CD1c-positive myeloid dendritic cell (primary cell): ENCODE measurements around the gene PPARG.
A peak's percentile ranks its signal among the peaks of the same experiment; 100 is the strongest.
"Not testable (repeated sequence)": the region's sequence is repeated elsewhere in the genome, so short reads cannot be mapped to it uniquely, and the experiment has no call there.

Source experiments
- DNase-seq: peaks from one replicate; pipeline ENCODE4 v3.0.0-alpha.2; 2016; ENCODE audit errors: extremely low spot score

PPARG gene

DNA sequence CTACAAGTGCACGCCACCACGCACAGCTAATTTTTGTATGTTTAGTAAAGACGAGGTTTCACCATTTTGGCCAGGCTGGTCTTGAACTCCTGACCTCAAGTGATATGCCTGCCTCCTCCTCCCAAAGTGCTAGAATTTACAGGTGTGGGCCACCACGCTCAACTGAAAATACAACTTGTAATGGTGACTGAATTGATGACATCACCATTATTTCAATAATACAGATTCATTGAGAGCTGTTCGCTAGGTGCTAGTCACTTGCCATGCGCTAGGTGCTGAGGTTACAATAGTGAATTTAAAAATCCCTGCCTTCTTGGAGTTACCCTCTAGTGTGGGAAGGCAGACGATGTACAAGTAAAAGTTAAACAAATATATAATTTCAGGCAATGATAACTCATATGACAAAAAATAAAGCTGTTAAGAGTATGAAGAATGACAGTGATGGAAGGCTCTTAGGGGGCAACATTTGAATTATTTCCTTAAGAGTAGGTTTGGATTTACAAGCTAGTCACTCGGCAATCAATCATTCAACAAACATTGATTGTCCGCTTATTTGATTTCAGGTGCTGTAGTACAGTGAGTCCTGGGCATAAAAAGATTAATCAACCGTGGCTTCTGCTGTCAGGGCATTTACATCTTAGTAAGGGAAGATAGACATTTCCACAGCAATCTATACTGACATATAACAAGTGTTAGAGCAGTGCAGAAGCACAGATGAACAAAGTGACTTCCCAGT lies 9.1 kb upstream of the PPARG start:
- no peak for DNase-seq

DNA sequence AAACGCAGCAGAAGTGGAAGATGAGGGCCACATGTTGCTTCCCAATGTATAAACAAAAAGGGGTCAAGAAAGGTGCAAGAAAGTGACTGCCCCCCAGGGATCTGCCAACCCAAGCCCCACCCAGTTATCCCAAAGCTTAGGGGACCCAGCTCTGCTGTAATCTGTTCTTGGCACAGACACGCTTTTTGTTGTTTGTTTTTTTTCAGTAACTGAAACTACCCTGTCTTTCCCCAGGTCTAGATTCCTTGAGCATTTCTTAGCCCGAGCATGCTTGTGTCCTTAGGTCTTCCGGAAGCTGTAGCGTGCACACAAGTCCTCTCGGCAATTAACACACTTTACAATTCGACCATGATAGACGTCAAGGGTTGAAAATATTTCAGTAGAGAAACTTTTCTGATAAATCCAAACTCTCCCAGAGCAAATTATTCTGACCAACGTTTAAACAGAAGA lies 8.5 kb upstream of the PPARG start:
- no peak for DNase-seq

DNA sequence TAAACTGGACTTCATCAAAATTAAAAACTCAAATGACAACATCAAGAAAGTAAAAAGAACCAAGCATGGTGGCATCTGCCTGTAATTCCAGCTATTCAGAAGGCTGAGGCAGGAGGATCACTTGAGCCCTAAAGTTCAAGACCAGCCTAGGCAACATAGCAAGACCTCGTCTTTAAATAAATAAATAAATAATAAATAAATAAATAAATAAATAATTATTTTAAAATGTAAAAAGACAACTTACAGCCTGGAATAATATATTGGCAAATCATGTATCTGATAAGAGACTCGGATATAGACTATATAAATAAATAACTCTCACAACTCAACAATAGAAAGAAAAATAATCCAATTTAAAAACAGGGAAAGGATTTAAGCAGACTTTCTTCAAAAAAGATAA lies 4.3 kb upstream of the PPARG start:
- no peak for DNase-seq

DNA sequence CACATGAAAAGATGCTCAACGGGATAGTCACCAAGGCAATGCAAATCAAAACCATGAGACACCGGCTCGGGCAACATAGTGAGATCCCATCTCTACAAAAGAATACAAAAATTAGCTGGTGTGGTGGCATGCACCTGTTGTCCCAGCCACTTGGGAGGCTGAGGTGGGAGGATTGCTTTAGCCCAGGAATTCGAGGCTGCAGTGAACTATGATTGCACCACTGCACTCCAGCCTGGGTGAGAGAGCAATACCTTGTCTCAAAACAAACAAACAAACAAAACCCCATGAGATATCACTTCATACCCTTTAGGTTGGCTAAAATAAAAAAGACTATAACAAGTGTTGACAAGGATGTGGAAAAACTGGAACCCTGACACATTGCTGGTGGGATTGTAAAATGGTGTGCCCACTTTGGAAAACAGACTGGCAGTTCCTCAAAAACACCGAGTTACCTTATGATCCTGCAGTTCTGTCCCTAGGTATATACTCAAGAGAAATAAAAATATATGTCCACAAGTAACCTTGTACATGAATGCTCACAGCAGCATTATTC lies 3.8 kb upstream of the PPARG start:
- DNase-seq: no peak

DNA sequence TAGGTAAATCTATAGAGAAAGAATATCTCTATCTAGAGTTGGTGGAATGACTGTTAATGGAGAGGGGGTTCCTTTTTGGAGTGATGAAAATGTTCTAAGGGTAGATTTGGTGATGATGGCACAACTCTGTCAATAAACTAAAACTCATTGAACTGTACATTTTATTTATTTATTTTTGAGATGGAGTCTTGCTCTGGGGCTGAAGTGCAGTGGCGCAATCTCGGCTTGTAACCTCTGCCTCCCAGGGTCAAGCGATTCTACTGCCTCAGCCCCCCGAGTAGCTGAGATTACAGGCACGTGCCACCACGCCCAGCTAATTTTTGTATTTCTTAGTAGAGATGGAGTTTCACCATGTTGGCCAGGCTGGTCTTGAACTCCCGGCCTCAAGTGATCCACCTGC lies 3.1 kb upstream of the PPARG start:
- not testable (repeated sequence) for DNase-seq

DNA sequence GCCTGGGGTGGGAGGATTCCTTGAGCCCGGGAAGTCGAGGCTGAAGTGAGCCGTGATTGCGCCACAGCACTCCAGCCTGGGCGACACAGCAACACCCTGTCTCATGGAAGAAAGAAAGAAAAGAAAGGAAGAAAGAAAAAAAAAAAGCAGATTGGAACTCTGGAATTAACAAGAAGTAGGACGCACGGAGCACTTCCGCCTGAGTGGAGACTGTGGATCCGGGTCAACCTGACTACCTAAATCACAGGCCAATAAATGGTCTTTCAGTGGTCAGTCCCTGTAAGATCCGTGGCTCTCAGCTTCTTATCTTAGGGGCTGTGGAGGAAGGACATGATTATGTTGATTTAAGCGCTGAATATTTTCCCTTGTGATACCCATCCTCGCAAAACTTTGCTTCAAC lies 2.4 kb upstream of the PPARG start:
- DNase-seq: no peak

DNA sequence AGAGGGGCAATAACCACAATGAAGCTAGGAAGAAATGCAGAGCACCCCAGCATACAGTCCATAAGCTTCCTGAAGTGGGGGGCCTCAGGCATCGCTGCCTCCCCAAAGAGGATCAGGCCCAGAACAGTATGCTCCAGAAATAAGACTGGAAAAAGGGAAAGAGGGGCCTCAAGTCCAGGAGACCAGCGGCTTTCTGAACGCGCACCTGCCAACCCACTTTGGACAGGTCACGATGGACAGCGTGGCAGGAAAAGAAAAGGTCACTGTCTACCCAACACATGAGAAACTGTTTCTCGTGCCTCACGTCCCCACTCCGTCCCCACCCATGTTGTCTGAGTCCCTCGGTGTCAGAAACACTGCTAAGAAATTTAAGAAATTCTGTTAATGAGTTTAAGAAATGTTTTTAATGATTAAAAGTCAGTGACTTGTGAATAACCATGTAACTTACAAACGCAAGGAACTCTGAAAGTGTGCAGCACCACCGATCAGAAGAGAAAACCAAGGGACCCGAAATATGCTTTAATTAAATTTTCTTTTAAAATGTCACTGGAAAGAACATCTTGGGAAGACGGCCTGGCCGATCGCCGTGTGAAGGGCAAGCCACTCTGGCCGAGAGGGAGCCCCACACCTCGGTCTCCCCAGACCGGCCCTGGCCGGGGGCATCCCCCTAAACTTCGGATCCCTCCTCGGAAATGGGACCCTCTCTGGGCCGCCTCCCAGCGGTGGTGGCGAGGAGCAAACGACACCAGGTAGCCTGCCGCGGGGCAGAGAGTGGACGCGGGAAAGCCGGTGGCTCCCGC lies 1.7 kb upstream of the PPARG start:
- no peak for DNase-seq

DNA sequence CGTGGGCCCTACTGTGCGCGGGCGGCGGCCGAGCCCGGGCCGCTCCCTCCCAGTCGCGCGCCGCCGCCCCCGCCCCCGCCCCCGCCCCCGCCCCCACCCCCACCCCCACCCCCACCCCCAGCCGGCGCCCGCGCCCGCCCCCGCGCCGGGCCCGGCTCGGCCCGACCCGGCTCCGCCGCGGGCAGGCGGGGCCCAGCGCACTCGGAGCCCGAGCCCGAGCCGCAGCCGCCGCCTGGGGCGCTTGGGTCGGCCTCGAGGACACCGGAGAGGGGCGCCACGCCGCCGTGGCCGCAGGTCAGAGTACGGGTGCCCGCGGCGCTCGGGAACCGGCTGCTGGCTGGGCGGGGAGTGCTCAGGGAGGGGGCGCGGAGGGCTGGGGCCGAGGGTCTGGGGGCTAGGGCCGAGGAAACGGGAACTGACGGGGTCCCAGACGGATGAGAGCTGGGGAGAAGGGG lies 1.1 kb upstream of the PPARG start:
- peak; percentile 57 for DNase-seq

DNA sequence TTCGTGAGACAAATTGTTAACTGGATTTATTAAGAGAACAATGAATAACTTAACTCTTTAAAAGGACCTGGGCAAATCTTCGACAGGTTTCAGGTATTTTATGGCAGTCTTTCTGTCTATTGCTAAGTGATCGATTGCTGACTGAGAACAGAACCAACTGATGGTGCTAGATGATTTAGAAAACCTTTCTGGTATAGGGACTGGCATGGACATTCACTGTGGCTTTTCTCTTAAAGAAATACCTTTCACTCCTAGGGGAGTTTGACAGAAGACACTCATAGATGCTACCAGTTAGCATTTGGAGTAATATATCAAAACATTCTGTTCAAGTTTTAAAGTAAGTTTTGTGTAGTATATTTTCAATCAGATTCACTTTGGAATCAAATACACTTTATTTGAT lies 654 bp downstream of the PPARG start:
- DNase-seq: no peak

DNA sequence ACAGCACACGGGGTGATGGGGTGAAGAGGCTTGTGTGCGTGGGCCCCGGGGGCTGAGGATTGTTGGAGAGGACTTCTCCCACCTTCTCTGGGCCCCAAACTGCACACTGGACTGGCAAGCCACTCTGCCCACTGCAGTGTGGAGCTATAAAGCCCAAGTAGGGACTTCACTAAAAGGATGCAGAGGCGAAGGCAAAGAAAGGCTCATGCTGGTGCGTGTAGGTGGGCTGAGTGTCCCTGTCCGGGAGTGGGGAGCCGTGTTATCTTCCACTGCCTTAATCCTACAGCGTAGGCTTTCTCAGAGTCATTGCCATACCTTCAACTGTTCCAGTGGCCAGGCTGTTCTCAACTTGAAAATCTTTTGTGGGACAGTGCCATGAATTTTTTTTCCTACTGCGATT lies 3.9 kb downstream of the PPARG start:
- DNase-seq: no peak

DNA sequence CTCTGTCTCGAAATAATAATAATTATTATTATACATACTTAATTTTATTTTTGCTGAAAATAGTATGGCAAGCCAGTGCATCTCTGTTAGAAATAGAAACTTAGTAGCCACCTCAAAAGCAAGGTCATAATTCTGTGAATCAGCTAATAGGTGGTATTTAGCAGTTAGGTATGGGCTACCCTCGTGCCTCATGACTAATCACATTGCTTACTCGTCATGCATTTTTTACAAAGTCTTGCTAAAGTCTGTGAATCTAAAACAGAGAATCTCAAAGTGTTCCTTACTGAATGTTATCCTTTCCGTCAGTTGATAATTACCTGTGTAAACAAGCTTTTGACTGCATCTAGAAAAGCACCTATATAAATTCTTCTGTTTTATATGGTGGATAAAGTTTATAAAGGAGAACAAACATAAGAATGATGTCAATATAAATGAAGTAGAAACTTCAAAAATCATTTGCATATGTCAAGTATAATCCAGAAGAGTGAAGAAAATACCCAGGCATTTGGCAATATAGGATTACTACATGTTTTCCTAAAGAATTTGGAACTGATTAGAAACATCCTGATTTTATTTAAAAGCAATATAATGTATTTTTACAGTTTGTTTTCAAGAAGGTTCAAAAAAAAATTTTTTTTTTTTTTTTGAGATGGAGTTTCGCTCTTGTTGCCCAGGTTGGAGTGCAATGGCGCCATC lies 6.2 kb downstream of the PPARG start:
- no peak for DNase-seq

DNA sequence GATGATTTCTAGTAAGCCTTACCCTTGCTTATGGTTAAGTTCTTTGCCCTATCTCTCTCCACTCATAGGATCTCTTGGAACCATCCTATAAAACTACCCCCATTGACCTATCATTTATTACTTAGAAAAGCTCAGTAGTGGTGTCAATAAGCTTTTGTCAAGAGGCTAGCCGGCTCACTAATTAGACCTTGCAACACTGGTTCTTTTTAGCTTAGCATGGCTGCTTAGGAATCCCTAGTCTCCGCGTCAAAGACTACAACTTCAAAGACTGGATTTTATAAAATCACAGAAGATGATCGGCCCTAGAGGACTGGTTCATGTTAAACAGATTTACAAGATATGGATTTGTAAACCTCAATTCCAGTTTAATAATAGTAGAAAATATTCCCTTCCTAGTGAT lies 7.6 kb downstream of the PPARG start:
- no peak for DNase-seq

DNA sequence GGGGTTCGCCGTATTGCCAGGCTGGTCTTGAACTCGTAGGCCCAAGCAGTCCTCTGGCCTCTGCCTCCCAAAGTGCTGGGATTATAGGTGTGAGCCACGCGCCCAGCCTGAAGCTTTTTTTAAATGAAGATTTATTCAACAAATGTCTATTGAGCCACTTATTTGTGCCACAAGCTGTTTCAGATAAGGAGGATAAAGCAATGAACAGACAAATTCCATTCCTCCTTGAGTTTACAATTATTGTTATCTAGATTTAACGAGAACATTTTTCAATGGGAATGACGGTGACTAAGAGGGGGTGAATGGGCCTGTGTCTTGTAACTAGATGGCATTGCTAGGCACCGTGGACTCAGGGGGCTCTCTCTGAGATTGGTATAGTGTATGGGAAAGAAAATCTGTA lies 10.2 kb downstream of the PPARG start:
- no peak for DNase-seq

DNA sequence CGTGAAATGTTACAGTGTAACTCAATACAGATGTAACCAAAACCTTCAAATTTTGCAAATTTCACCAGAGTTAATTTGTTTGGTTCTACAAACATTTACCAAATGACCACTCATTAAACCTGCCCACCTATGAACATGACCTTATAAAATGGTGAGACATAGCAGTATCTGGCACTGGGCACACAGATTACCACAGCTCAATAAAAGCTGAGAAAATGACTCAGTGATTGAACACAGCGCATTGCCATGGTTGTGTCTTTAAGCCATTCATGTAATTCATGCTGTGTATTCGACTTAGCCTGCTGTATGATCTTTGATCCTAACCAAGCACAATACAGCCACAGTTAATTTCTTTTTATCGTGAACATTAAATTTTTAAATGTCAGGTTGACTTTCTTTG lies 11.3 kb downstream of the PPARG start:
- no peak for DNase-seq

DNA sequence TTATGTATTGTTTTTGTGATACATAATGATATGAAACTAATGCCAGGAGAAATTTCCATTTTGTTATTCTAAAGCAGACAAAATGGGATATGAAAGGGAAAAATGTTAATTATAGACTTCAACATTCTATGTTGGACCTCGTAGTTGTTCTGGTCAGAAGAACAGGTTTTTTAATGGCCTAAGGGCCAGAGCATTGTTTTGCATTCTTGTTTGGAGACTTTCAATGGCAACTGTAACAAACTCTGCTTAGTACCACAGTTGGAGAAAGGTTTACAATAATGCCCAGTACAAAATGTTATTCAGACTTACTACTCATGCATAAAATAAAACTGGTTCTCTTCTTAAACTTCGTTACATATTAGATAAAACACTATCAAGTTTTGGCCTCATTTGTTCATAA lies 12.2 kb downstream of the PPARG start:
- no peak for DNase-seq

DNA sequence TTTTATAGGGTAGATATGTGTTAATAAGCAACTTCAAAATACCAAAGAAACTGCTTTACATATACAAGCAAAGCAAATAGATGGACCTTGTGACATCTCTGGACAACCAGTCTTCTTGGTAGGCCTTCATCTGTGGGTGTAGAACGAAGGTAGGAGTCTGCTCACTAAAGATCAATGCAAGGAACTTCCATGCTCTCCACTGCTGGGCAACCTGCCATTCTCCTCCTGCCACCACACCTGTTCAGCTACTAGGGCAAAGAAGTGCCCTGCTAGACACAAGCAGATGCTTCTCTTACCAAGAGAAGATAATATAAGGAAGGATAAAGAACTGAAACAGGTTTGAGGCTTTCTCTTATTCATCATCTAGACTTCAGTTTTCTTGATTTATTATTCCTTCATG lies 12.6 kb downstream of the PPARG start:
- DNase-seq: no peak

DNA sequence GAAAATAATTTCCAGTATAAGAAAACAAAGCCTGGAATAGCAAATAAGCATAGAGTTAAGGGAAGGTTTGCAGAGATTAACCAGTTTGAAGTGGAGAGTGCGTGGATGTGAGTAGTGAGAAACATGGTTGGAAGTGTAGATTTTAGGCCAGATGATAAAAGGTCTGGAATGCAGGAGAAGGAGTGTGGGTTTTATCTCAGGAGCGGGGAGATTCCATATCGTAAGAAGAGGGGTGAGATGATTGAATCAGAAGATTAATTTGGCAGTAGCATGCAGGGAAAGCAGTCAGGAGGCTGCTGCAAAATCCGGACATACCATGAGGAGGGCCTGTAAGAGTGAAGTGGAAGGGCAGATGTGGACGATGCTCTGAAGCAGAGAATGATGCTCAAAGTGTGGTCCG lies 13.7 kb downstream of the PPARG start:
- DNase-seq: no peak

DNA sequence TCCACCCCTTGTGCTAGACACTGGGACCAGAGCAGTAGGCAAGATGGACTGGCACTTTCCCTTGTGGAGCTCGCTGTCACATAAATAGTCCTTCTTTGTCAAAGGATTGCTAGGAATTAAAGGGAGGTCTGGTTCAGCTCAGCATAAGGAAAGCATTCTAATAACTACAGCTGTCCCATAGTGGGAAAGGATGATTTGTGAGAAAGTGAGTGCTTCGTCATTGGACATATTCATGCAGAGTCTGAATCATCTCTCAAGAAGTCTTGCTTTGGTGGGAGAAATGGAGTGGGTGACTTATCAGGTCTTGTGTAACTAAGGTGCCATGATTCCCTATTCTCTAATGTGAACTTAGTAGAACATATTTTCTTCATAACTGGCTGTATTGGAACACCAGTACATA lies 14.7 kb downstream of the PPARG start:
- peak; percentile 91 for DNase-seq

DNA sequence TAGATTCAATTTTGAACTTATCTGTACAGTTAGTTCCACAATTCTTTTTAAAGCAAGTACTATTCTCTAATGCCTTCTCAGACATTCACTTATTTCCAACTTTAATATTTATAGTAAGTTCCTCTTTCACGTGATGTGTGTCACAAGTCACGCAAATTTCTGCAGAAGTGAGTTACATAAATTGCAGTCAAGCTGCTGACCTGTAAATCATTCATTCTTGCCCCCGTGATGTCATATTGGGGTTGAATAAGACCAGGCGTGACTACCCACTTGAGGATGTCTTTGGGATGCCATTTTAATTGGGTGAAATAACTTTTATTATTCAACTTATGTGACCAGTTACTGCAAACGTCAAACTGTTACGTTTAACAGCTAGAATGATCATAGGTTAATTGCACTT lies 15.1 kb downstream of the PPARG start:
- peak; percentile 96 for DNase-seq

DNA sequence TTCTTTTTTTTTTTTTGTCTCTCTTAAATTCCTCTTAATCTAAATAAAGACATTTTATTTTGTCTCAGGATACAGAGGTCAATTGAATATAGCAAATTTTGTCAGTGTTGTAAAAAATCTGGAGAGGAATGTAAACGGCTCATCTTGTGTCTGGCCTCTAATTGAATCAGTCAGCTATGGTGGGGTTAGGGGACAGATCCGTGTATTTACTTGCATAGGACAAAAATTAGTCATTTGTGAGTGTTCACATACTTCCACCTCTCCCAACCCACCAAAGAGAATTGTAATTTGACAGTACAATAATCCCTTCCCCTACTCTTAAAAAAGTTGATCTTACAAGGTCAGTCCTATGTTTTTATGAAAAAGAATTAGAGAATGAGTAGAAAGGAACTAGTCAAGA lies 18.3 kb downstream of the PPARG start:
- no peak for DNase-seq

DNA sequence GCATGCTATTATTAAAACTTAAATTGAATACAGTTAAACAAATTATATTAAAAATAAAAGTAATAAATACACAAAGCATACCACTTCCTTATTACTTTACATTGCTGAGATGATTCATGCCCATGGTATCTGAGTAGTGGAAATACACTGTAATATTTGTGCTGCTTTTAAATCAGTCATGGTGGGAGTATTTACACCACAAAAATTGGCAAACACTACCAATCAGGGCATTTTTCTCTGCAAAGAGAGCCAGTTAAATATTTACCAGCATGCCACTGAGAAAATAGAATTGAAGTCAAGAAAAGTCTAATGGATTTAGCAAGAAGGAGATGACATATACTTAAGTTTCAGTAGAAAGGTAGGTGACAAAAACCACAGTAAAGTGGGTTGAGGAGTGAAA lies 19.6 kb downstream of the PPARG start:
- DNase-seq: peak; percentile 81

DNA sequence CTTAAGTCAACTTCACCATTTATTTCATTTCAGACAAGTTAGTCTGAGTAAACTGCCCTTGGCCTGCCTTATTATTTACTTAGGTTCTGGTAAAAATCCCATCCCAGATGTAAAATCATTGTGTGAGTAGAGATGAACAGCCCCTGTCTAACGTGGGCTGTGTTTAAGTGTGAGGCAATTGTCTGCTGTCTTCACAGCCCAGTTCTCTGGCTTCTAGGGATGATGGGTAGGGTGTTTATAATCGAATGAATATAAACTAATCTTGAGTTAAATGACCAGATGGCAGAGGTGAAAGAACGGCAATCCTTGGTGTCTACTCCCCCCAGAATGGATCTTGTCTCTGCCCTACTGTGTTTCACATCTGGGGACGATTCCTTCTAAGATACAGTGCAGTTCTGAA lies 20.8 kb downstream of the PPARG start:
- DNase-seq: no peak
